HG03342 (cell line): ENCODE measurements around the gene IL7R.
A peak's percentile ranks its signal among the peaks of the same experiment; 100 is the strongest.
"Not testable (repeated sequence)": the region's sequence is repeated elsewhere in the genome, so short reads cannot be mapped to it uniquely, and the experiment has no call there.

Source experiments
- ATAC-seq: cut with Tn5 transposase; IDR thresholded peaks from one replicate; pipeline ENCODE4 v1.9.1; 2021; ENCODE audit warnings: mild to moderate bottlenecking, moderate library complexity; ENCODE audit not compliant: unreplicated experiment

Gene IL7R

DNA sequence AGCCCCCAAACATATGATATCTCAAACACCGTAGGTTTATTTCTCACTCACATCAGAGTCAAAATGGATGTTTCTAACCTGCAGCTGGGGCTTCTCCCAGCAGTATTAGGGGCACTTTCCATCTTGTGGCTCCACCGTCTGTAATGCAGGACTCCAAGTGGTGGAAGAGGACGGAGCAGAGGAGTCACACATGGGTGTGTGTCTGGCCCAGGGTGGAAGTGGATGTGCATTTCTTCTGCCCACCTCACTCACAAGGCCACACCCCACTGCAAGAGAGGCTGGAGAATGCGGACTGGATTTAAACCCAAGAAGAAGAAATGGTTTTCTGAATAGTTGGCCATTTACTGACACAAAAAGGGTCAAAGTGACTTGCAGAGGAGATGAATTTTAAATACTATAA lies 13.9 kb downstream of the IL7R start:
- no peak for ATAC-seq

DNA sequence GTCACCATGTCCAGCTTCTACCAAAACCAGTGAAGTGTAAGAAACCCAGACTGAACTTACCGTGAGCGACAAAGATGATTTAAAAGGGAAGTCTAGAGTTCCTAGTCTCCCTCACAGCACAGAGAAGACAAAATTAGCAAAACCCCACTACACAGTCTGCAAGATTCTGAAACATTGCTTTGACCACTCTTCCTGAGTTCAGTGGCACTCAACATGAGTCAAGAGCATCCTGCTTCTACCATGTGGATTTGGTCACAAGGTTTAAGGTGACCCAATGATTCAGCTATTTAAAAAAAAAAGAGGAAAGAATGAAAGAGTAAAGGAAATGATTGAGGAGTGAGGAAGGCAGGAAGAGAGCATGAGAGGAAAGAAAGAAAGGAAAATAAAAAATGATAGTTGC lies 19.8 kb downstream of the IL7R start:
- no peak for ATAC-seq

DNA sequence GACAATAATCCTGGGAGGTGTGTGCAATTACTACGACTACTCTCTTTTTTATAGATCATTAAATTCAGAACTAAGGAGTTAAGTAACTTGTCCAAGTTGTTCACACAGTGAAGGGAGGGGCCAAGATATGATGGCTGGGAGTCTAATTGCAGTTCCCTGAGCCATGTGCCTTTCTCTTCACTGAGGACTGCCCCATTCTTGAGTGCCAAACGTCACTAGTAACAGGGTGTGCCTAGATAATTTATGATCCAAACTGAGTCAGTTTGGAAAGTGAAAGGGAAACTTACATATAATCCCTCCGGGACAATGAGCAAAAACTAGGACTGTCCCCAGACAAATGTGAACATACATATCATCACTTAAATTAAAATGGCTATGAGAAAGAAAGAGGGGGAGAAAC lies 20.2 kb downstream of the IL7R start:
- no peak for ATAC-seq

- no peak for ATAC-seq
Measured at GRCh38 chr5:35877655-35878054, 21.0 kb downstream of the IL7R start.

- ATAC-seq: no peak
Measured at GRCh38 chr5:35878079-35878478, 21.4 kb downstream of the IL7R start.

GRCh38 chr5:35879096-35879495 lies 22.4 kb downstream of the IL7R start:
- ATAC-seq: no peak

DNA sequence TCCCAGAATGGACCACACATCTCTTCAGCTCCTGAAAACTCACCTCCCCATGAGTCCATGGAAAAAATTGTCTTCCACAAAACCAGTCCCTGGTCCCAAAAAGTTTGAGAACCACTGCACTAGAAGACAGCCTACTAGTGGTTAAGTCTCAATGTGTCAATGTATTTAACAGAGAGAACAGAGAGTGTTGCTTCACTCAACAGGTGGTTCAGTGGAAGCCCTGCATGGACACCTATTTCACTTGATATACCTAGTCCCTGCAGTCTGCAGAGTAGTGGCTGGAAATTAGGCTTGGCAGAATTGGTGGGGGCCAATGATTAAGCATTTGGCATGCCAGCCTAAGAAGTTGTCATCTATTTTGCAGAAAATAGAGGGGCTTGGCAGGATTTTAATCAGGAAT lies 23.0 kb downstream of the IL7R start:
- ATAC-seq: no peak

- no peak for ATAC-seq
Measured at GRCh38 chr5:35880156-35880555, 23.5 kb downstream of the IL7R start.

- ATAC-seq: no peak
Measured at GRCh38 chr5:35881758-35882157, 25.1 kb downstream of the IL7R start.

DNA sequence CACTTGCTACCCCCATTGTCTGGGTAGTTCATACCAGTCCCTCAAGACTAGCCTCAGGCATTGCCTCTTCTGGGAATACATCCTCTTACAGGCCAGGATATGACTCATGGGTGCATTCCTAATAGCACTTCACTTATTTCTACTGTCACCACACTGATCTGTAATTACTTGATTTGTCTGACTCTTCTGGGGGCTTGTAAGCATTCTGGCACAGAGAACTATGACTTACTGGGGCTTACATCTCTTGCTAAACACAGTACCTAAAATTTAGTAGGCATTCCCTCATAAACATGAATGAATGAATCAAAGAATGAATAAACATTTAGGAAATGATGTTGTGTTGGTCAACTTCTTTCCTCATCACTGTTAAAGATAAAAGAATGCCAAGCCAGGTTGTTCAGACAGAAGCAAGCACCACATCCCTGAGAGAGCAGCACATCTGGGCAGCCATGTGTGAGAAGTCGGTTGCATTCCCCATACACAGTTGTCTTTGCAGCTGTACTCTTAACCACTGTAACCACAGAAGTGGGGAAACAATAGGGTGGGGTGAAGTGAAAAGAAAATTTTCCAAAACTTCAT lies 27.6 kb downstream of the IL7R start:
- peak; percentile 61 for ATAC-seq

GRCh38 chr5:35884773-35885172 lies 28.1 kb downstream of the IL7R start:
- ATAC-seq: no peak

- ATAC-seq: no peak
Measured at GRCh38 chr5:35886381-35886780, 29.7 kb downstream of the IL7R start.

DNA sequence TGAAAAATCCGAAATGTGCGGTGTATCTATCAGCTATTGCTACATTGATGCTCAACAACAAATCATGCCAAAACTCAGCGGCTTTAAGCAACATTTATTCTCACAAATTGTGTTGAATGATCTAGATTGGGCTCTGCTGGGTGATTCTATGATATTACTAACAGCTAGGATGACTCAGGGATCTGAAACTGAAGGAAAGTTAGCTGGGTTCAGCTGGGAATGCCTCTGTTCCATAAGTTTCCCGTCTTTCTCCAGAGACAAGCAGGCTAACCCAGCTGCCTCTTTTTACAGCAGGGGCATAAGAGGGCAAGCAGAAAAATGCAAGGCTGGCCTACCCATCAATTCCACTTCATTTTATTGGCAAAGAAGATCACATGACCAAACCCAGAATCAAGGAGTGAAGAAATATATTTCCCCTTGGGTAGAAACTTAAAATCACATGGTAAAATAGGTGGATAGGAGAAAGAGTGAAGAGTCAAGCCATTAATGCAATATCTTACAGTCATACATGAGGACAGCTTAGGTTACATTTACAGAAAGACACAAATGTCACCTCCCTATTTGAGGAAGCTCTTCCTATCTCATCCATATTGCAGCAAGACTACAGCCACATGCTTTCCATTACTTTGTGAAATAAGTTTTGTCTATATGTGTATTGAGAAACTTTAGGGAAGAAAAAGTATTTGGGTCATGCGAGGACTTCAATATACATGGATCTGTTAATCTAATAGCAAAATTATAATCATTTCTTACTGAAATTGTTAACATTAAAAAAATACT lies 30.8 kb downstream of the IL7R start:
- ATAC-seq: no peak

GRCh38 chr5:35890021-35891020 lies 33.6 kb downstream of the IL7R start:
- no peak for ATAC-seq

DNA sequence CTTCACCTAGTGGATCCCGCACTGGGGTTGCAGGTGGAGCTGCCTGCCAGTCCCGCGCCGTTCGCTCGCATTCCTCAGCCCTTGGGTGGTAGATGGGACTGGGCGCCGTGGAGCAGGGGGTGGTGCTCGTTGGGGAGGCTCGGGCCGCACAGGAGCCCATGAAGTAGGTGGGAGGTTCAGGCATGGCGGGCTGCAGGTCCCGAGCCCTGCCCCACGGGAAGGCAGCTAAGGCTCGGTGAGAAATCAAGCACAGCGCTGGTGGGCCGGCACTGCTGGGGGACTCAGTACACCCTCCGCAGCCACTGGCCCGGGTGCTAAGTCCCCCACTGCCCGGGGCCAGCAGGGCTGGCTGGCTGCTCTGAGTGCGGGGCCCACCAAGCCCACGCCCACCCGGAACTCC lies 36.1 kb downstream of the IL7R start:
- ATAC-seq: not testable (repeated sequence)

- ATAC-seq: no peak
Measured at GRCh38 chr5:35894131-35894530, 37.4 kb downstream of the IL7R start.

- no peak for ATAC-seq
Measured at GRCh38 chr5:35898952-35899660, 42.4 kb downstream of the IL7R start.

DNA sequence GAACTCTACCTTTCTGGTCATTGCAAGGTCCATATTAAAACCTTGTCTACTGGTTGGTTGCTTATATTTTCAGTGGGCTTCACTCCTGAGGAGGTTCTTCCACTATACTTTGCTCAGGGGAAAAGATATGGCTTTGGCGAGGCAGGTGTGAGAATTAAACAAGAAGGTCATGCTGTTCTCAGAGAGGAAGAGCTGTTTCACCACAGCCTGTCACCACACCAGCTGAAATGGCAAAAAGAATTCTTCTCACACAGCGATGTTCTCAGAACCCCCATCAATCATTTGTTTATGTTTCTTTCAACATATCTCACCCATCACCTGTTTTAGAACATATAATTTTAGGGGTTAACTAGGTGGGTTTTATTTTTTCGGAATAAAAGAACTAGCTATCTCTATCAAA lies 43.1 kb downstream of the IL7R start:
- no peak for ATAC-seq

- no peak for ATAC-seq
Measured at GRCh38 chr5:35900972-35901695, 44.4 kb downstream of the IL7R start.

DNA sequence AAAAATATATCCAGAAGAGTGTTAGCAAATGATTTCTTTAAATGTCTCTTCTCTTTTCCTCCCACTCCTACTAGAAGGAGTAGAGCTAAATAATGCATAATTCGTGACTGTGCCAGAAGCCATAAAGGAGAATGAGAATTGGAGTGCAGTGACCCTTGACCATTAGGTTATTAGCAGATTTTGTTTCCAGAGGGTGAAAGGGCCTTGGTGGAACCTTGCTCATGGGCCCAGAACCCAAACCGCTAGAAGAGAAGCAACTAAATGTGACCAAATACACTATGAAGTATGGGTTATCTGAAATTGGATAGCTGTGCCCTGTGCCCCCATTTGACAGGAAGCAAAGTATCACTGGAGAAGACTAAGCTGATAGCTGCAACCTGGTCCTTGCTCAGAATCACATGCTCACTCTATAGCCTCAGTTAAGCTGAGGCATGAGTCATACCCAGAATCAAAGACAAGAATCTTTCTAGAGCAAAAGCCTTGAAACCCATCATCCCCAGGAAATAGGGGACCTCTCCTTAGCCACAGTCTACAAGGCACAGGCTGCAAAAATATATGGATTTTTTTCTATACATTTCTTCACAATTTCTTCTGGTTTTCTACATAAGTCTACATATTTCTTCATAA lies 45.5 kb downstream of the IL7R start:
- peak; percentile 65 for ATAC-seq
